ENCODE results near the gene DNAJC30.
"Not testable (repeated sequence)": the region's sequence is repeated elsewhere in the genome, so short reads cannot be mapped to it uniquely, and the experiment has no call there.

DNAJC30 gene

DNA sequence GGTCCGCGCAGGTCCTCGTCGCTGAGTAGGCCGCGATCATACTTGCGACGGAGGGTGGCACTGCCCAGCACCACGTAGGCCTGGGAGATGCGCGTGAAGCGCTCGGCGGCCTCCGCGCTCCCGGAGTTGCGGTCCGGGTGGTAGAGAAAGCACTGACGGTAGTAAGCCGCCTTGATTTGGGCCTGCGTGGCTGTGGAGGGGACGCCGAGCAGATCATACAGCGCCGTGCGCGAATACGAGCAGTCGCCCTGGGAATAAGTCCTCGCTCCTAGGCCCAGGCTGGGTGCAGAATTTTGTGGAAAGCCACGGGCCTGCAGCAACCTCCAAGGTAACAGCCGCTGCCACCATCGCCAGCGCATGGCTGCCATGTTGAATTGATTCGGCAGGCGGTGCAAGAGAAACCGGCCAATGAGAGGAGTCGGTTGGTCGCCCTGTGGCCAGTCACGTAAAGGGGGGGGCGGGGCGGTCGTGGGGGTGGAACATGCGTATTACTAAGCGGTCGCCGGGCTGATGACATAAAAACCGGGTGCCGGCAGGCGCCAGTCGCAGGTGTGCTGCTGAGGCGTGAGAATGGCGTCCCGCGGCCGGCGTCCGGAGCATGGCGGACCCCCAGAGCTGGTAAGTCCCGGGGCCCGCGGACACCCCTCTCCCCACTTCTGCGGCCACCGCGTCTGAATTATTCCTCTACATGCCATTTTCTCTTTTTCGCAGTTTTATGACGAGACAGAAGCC lies at the start of gene DNAJC30, which contains the start of gene BUD23:
Gene DNAJC30 (minus strand): TSS at position 398 of the 732 bp plus-strand sequence. CDS start 30 bp downstream, at position 368.
Gene BUD23 (plus strand): TSS at position 542 of the 732 bp plus-strand sequence. CDS start 29 bp downstream, at position 571.
- peak; percentile 91 to 93 for DNase-seq (ENCODE audit: low read depth in 2 of 2)

DNA sequence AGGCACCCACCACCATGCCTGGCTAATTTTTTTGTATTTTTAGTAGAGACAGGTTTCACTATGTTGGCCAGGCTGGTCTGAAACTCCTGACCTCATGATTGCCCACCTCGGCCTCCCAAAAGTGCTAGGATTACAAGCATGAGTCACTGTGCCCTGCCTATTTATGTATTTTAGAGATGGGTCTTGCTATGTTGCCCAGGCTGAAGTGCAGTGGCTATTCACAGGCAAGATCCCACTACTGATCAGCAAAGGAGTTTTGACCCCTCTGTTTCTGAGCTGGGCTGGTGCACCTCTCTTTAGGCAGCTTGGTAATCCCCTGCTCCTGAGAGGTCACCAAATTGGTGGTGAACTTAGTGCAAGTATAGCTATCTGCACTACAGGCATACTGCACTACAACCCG lies 49.1 kb upstream of the DNAJC30 start:
- DNase-seq (ENCODE audit: low read depth in 2 of 2), result no peak

DNA sequence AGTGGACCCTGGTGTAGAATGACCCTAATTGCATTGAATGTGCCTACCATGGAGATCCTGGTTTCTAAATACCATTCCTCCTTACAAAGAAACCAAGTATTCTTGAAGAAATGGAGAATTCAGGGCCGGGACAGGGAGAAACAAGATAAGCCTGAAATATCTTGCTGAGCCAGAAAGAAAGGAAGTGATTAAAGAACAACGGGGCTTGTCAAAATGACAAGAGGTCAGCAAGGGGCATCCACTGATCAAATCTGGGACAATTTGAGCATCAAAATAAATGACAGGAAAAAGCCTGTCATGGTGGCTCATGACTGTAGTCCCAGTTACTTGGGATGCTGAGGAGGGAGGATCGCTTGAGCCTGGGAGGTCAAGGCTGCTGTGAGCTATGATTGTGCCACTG lies 47.2 kb upstream of the DNAJC30 start:
- no peak for DNase-seq (ENCODE audit: low read depth in 2 of 2)

DNA sequence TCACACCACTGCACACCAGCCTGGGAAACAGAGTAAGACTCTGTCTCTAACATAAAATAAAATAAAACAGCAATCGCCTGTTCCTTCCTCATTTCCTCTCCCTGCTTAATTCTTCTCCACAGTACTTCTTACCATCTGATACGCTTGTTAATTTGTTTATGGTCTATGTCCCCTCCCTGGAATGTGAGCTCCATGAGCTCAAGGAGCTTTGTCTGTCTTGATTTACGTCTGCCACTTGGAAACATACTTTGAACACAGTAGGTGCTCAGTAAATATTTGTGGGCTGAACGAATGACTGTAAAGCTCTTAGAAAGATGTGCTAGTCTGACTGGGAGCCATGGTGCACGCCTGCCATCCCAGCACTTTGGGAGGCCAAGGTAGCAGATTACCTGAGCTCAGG lies 45.3 kb upstream of the DNAJC30 start:
- no peak for DNase-seq (ENCODE audit: low read depth in 2 of 2)

DNA sequence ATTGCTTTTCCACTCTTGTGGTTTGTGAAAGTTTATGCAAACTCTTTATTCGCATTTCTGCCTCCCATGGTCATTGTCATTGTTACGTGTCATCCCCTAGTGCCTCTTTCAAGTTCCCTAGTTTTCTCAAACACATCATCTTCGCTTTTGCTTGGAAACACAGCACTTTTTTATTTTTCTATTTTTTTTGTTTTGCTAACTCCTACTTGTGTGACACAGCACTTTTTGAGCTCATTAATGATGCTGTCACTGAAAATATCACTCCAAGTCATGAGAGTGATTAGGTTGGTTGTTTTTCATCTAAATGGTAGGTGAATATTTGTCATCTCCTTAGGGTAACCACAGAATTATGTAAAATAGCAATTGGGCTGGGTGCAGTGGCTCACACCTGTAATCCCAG lies 44.7 kb upstream of the DNAJC30 start:
- DNase-seq (ENCODE audit: low read depth in 2 of 2), result no peak

DNA sequence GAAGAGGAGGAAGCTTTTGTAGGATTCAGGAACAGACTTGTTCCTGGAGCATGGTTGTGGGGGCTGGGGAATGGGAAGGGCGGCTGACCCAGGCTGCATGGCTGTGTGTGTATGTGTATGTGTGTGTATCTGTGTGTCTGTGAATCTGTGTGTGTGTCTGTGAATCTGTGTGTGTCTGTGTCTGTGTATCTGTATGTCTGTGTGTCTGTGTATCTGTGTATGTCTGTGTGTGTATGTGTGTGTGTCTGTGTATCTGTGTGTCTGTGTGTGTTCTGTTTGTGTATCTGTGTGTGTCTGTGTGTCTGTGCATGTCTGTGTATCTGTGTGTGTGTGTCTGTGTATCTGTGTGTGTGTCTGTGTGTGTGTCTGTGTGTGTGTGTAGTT lies 42.8 kb upstream of the DNAJC30 start:
- no peak for DNase-seq (ENCODE audit: low read depth in 2 of 2)

DNA sequence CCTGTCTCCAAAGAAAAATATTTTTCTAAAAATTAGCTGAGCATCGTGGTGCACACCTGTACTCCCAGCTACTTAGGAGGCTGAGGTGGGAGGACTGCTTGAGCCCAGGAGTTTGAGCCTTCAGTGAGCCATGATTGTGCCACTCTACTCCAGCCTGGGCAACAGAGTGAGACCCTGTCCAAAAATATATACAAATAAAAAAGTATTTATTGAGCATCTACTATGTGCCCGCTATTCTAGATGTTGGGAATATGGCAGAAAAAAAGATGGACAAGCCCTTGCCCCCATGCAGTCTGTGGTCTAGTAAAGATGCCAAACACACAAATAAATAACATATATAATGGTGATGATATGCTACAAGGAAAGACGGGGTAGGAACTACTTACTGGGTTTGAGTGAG lies 40.6 kb upstream of the DNAJC30 start:
- DNase-seq (ENCODE audit: low read depth in 2 of 2), result no peak

DNA sequence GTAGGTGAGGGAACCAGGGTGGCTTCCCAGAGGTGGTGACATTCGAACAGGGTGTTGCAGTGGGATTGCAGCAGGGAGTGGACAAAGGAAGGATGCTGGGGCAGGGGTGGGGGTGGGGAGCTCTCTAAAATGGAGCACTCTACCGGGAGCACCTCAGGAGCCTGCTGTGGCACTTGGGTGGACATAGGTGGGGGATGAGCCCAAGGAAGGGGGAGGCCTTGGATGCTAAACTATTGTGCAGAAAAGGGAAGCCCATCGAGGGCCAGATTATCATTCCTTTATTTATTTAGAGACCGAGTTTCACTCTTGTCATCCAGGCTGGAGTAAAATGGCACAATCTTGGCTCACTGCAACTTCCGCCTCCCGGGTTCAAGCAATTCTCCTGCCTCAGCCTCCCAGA lies 39.5 kb upstream of the DNAJC30 start:
- no peak for DNase-seq (ENCODE audit: low read depth in 2 of 2)

DNA sequence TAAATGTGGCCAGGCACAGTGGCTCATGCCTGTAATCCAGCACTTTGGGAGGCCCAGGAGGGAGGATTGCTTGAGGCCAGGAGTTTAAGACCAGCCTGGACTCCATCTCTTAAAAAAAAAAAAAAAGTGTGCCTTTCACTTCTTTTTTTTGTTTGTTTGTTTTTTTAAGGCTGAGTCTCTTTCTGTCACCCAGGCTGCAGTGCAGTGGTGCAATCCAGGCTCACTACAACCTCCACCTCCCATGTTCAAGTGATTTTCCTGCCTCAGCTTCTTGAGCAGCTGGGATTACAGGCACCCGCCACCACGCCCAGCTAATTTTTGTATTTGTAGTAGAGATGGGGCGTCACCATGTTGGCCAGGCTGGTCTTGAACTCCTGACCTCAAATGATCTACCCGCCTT lies 38.9 kb upstream of the DNAJC30 start:
- not testable (repeated sequence) for DNase-seq (ENCODE audit: low read depth in 2 of 2)

DNA sequence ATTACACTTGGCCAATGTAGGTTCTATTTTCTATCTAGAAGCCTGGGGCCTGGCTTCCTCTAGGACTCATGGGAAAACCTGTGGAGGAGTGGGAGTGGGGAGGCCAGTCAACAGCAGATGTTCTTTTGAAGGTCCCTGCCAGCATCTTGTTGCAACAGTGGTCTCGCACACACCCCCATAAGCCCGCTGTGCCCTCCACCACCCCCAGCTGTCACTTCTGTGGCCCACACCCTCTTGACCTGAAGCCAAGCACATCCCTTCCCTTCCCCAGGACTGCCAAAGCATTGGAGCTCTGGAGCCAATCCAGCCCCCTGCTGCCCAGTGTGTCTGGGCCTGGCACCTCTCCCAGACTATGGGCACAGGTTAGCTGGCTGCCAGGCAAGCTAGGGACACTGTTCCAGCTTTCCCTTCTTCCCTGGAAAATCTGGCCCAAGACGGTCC lies 38.1 kb upstream of the DNAJC30 start:
- DNase-seq (ENCODE audit: low read depth in 2 of 2), result no peak

DNA sequence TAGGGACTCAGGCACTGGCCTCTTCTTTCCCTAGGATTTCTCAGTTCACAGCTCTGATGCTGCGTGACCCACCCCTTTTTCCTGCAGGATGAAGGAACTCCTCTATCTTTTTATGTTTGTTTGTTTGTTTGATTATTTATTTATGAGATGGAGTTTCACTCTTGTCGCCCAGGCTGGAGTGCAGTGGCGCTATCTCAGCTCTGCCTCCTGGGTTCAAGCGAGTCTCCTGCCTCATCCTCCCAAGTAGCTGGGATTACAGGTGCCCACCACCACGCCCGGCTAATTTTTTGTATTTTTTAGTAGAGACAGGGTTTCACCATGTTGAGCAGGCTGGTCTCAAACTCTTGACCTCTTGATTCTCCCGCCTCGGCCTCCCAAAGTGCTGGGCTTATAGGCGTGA lies 37.2 kb upstream of the DNAJC30 start:
- DNase-seq (ENCODE audit: low read depth in 2 of 2), result not testable (repeated sequence)

DNA sequence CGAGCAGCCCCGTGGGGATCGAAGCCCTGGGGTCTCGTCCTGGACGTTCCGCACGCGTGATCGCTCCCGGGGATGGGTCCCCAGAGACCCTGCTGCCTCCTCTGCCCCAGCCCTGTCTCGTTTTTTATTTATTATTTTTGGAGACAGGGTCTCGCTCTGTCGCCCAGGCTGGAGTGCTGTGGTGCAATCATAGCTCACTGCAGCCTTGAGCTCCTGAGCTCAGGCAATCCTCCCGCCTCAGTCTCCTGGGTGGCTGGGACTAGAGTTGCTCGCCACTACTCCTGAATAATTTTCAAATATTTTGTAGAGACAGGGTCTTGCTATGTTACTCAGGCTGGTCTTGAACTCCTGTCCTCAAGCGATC lies 36.5 kb upstream of the DNAJC30 start:
- DNase-seq (ENCODE audit: low read depth in 2 of 2), result no peak

DNA sequence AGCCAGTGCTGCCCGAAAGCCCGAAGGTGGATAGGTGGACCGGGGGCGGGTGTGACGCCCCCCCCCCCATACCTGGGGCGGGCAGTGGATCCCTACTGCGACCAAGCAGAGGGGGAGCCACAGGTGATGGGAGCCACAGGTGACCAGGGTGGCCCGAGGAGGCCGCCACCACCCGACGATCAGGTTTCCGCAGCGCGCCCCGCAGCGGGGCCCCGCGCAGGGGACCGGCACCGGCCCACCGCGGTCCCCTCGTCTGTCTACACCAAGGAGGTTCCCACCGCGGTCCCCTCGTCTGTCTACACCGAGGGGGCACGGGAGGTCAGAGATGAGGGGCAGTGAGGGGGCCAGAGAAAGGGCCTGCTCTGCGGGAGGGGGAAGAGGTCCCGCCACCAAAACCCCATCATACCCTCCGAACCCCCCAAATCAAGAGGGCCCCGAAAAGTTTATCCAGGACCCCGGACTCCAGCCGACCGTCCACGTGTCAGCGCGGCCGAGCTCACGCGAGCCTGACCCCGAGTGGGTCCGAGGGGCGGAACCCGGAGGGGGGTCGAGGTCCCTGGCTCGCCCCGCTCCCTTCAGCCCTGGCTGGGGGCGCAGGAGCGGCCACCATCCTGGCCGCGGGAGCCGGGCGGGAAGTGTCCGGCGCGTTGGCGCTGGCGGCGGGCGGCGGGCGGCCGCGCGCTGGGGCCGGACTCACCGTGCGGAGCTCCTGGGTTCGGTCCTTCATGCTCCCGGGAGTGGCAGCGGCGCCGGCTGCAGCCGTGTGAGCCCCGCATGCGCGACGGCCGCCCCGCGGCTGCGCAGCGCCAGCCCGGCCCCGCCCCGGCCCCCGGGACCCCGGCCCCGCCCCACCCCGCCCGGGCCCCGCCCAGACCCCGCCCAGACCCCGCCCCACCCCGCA lies 35.9 kb upstream of the DNAJC30 start, which contains the start of gene STX1A:
Gene STX1A (minus strand): TSS at position 765 of the 901 bp plus-strand sequence. CDS start 38 bp downstream, at position 727.
- peak; percentile 44 to 62 for DNase-seq (ENCODE audit: low read depth in 2 of 2)

DNA sequence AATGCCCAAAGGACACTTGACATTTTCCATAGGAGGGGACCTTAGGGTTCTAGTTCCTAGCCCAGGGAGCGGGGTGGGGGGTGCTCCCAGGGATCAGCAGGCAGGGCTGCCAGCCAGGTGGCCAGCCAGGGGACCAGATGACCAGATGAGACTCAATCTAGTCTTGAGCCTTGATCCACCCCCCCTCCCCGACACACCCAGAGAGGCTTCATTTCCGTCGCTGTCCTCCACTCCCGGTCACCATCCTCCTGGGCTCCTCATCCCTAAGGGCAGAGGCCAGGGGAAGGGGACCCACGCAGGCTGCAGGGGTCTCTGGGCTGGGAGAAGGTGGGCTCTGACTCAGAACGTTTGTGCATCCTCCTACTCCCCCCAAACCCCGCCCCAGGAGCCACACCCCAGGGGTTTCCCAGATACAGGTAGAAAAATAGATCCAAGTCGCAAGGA lies 35.2 kb upstream of the DNAJC30 start:
- no peak for DNase-seq (ENCODE audit: low read depth in 2 of 2)

DNA sequence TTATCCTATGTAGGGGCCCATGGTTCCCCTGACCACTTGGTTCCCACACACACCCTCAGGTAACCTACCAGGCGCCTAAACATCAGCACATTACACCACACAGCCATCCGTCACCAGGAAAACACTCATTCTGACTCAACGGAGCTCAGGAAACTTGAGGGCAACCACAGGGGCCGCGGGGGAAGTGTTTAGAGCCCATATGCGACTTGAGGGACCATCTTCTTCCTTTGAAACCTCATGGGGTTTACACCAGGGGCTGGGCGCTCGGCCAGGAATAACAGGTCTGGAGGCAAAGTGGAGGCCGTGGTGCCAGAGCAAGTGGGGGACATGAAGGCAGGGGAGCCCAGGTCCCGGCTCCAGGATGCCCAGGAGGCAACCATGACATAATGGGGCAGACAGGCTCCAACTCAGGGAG lies 34.7 kb upstream of the DNAJC30 start:
- peak; percentile 56 to 67 for DNase-seq (ENCODE audit: low read depth in 2 of 2)

DNA sequence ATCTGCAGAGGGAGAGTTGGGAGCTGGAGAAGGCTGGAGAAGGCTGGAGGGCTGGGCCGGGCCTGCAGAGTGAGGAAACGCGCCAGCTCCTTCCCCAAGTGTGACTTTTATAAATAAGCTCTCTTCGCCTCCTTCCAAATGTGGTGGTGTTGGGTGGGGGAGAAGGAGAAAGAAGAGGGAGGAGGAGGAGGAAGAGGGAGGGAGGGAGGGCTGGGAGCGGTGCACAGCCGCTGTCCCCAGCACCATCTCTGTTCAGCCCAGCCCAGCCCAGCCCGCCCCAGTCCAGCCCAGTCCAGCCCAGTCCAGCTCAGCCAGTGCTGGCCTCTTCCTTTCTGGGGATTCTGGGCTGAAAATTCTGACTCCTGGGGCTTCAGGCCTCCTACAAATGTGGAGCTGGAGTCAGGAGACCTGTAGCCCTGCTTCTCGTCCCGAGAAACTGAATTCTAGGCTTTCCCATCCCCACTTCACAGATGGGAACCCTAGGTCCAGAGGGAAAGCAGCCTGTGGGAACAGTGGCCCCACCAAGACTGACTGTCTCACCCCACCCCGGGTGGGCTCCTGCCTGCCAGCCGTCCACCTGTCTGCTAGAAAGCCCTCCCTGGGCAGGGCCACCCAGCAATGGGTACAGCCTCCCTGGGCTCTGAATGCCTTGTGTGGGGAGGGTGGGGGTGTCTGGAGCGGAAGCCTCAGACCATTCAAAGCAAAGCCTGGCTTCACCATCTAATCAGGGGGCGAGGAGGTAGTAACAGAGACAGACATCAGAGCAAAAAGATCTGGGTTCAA lies 34.0 kb upstream of the DNAJC30 start:
- no peak for DNase-seq (ENCODE audit: low read depth in 2 of 2)

DNA sequence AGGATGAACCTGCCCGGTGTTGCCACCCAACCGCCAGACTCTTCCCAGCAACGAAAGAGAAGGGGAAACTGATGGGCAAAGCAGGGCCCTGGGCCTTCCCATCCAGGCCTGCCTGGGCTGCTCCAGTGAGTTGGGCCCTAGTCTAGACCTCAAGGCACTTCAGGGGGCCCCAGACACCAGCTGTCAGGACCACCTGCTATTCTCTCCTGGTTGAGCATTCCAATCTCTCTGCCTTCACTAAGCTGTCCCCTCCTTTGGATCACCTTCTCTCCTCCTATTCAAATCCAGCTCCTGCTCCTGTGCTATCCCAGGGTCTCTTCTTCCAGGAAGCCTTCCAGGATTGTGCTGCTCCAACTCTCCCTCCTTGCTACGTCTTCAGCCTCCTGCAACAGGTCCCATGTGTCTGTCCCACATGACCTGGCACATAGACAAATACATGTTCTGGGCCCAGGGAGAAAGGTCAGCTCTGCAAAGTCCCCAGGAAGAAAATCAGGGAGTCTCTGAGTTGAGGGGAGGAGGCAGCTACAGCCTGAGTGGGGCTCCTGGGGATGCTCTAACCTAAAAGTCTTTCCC lies 33.2 kb upstream of the DNAJC30 start:
- DNase-seq (ENCODE audit: low read depth in 2 of 2), result no peak

DNA sequence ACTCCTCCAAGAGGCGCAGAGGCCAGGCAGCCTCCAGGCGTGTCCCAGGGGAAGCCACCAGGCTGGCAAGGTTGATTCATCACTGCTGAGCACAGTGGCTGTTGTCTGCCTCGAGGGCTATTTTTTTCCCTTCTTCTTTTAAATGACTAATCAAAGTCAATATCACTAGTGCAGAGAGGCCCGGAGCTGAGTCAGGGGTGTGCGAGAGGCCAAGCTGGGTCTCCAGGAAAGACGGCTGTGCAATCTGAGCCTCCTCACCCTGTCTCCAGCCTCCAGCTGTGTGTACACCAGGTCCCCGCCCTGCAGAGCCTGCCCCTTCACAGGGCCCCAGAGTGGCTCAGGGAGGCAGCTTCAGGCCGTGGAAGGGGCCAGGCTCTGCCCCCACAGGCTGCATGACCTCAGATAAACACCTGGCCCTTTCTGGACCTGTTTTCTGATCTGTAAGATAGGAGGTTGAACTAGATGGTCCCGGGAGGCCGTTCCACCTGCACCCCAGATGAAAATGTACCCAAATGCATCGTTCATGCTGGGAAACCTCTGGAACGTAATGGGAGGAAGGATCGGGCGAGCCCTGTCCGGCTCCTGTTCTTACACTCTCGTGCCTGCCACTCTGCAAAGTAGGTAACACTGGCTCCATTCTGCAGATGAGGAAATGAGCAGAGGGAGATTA lies 32.5 kb upstream of the DNAJC30 start:
- no peak for DNase-seq (ENCODE audit: low read depth in 2 of 2)

DNA sequence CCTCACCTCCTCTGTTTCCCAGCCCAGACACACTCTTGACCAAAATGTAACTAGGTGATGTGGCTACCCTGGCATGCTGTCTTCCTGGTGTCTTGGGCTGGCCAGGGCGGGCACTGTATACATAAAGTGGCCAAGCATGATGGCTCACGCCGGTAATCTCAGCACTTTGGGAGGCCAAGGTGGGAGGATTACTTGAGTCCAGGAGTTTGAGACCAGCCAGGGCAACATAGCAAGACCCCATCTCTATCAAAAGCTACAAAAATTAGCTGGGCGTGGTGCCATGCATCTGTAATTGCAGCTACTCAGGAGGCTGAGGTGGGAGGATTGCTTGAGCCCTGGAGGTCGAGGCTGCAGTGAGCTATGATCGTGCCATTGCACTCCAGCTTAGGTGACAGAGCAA lies 30.1 kb upstream of the DNAJC30 start:
- not testable (repeated sequence) for DNase-seq (ENCODE audit: low read depth in 2 of 2)

DNA sequence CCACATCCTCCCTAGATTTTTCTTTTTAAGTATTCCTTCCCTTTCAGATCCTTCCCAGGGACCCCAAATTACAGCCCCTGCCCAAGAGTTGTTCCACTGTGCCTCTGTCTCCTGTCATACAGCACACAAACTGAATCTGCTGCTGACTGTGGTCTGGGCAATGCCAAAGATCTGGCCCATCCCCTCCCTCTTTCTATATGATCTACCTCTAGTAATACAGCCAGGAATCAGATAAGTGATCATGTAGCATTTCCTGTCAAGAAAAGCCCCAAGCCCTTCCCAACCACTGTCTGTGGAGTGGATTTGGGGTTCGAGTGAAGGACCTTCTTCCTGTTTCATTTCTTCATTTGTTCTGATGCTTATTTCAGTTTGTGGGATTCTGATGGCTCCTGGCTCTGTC lies 29.5 kb upstream of the DNAJC30 start:
- DNase-seq (ENCODE audit: low read depth in 2 of 2), result no peak
